Parathyroid adenoma (tissue), 2 donors: Measurements from ENCODE around the gene NBDY.

Experiments used
- H2AFZ ChIP-seq: fragments of 300-600 bp; sonication (generic); one replicate; pipeline ENCODE4 v1.7.0; 2017; ENCODE audit warnings: antibody characterized with exemption, mild to moderate bottlenecking
- H3K27ac ChIP-seq: fragments of 300-600 bp; sonication (generic); one replicate; pipeline ENCODE4 v1.7.0; 2017
- H3K27me3 ChIP-seq: fragments of 300-600 bp; sonication (generic); one replicate; pipeline ENCODE4 v1.7.0; 2017; ENCODE audit warnings: low read length; ENCODE audit not compliant: control insufficient read depth, insufficient read depth
- H3K36me3 ChIP-seq: fragments of 300-600 bp; sonication (generic); one replicate; pipeline ENCODE4 v1.7.0; 2017; ENCODE audit warnings: low read length; ENCODE audit not compliant: control insufficient read depth, insufficient read depth
- H3K4me1 ChIP-seq: fragments of 300-600 bp; sonication (generic); one replicate; pipeline ENCODE4 v1.7.0; 2017; ENCODE audit warnings: control low read depth
- H3K4me2 ChIP-seq: fragments of 300-600 bp; sonication (generic); one replicate; pipeline ENCODE4 v1.7.0; 2017; ENCODE audit warnings: low read length
- H3K4me3 ChIP-seq: fragments of 300-600 bp; sonication (generic); one replicate; pipeline ENCODE4 v1.7.0; 2017; ENCODE audit warnings: low read depth, low read length
- H3K79me2 ChIP-seq: fragments of 300-600 bp; sonication (generic); one replicate; pipeline ENCODE4 v1.7.0; 2017; ENCODE audit warnings: control low read depth
- H3K9ac ChIP-seq: fragments of 300-600 bp; sonication (generic); one replicate; pipeline ENCODE4 v1.7.0; 2017; ENCODE audit warnings: mild to moderate bottlenecking
- H3K9me3 ChIP-seq: fragments of 300-600 bp; sonication (generic); one replicate; pipeline ENCODE4 v1.7.0; 2017; ENCODE audit warnings: low read length; ENCODE audit not compliant: control insufficient read depth
- CTCF ChIP-seq: fragments of 300-600 bp; sonication (generic); IDR thresholded peaks from one replicate; pipeline ENCODE4 v1.7.0; 2017; ENCODE audit warnings: antibody characterized with exemption, mild to moderate bottlenecking
- donor health status: primary hyperparathyroidism.

NBDY gene

GRCh38 chrX:56857042-56857441, 128.0 kb downstream of the NBDY start:
- no peak overlapping the region for H3K4me3 ChIP-seq
- no peak overlapping the region for H3K4me2 ChIP-seq
- no peaks in the 10 kb centered on the region for H3K9me3 ChIP-seq
- no peak for TF ChIP-seq CTCF
- H3K27me3 ChIP-seq, result no peaks in the 10 kb centered on the region
- no peaks in the 10 kb centered on the region for H3K36me3 ChIP-seq
- H3K79me2 ChIP-seq, result no peaks in the 10 kb centered on the region
- H3K9ac ChIP-seq, result no peak overlapping the region
- H3K27ac ChIP-seq, result no peak overlapping the region
- H2AFZ ChIP-seq, result no peak overlapping the region
- no peaks in the 10 kb centered on the region for H3K4me1 ChIP-seq

GRCh38 chrX:56860888-56861287, 131.8 kb downstream of the NBDY start:
- no peaks in the 10 kb centered on the region for H3K4me1 ChIP-seq

More at GRCh38 chrX:56860888-56861287, 131.8 kb downstream of the NBDY start:
- no peak overlapping the region for H3K27ac ChIP-seq
- H3K79me2 ChIP-seq, result no peaks in the 10 kb centered on the region
- H3K27me3 ChIP-seq, result no peaks in the 10 kb centered on the region
- H3K4me3 ChIP-seq, result no peak overlapping the region
- no peak overlapping the region for H2AFZ ChIP-seq
- H3K9ac ChIP-seq, result no peak overlapping the region
- no peaks in the 10 kb centered on the region for H3K9me3 ChIP-seq
- TF ChIP-seq CTCF, result no peak
- no peaks in the 10 kb centered on the region for H3K36me3 ChIP-seq
- H3K4me2 ChIP-seq, result no peak overlapping the region
